NOMO-1 treated with DMSO at 0.1 percent for 48 hours (cell line): Measurements from ENCODE around the gene RPS6KA5.
"Not testable (repeated sequence)": the region's sequence is repeated elsewhere in the genome, so short reads cannot be mapped to it uniquely, and the experiment has no call there.

Experiments
- DNase-seq: peaks from one replicate; lab custom pipeline; 2025; ENCODE audit not compliant: unreplicated experiment; lab: John Stamatoyannopoulos, UW

Gene RPS6KA5

GRCh38 chr14:90987140-90987539, 73.3 kb downstream of the RPS6KA5 start:
- DNase-seq = no peak

- no peak for DNase-seq
Observed at GRCh38 chr14:90986510-90986909, 73.9 kb downstream of the RPS6KA5 start.

GRCh38 chr14:90985601-90986242, 74.7 kb downstream of the RPS6KA5 start:
- DNase-seq = no peak

- DNase-seq = no peak
Observed at GRCh38 chr14:90983560-90983959, 76.9 kb downstream of the RPS6KA5 start.

- DNase-seq = no peak
Observed at GRCh38 chr14:90981636-90982035, 78.8 kb downstream of the RPS6KA5 start.

- DNase-seq = not testable (repeated sequence)
Observed at GRCh38 chr14:90980636-90981035, 79.8 kb downstream of the RPS6KA5 start.

- no peak for DNase-seq
Observed at GRCh38 chr14:90979515-90979914, 80.9 kb downstream of the RPS6KA5 start.

GRCh38 chr14:90976101-90976500, 84.3 kb downstream of the RPS6KA5 start:
- no peak for DNase-seq

GRCh38 chr14:90971687-90972086, 88.8 kb downstream of the RPS6KA5 start:
- no peak for DNase-seq

GRCh38 chr14:90970167-90970600, 90.3 kb downstream of the RPS6KA5 start:
- DNase-seq = peak; percentile 82

GRCh38 chr14:90969531-90970166, 90.8 kb downstream of the RPS6KA5 start:
- DNase-seq = peak; percentile 78

GRCh38 chr14:90968025-90968424, 92.4 kb downstream of the RPS6KA5 start:
- DNase-seq = peak; percentile 50

- DNase-seq = no peak
Observed at GRCh38 chr14:90966493-90966892, 93.9 kb downstream of the RPS6KA5 start.

- DNase-seq = no peak
Observed at GRCh38 chr14:90965765-90966164, 94.7 kb downstream of the RPS6KA5 start.

- DNase-seq = no peak
Observed at GRCh38 chr14:90963343-90963742, 97.1 kb downstream of the RPS6KA5 start.

- DNase-seq = no peak
Observed at GRCh38 chr14:90962505-90963109, 97.8 kb downstream of the RPS6KA5 start.

GRCh38 chr14:90960818-90961217, 99.6 kb downstream of the RPS6KA5 start:
- no peak for DNase-seq

- no peak for DNase-seq
Observed at GRCh38 chr14:90959344-90959743, 101.1 kb downstream of the RPS6KA5 start.

- no peak for DNase-seq
Observed at GRCh38 chr14:90956273-90956672, 104.2 kb downstream of the RPS6KA5 start.

- DNase-seq = not testable (repeated sequence)
Observed at GRCh38 chr14:90953643-90954042, 106.8 kb downstream of the RPS6KA5 start.

GRCh38 chr14:90943367-90943766, 117.1 kb downstream of the RPS6KA5 start:
- DNase-seq = no peak

- no peak for DNase-seq
Observed at GRCh38 chr14:90942511-90942910, 117.9 kb downstream of the RPS6KA5 start.
